Coronary artery (tissue), 2 donors: ENCODE data around the gene ZNF429.

ENCODE experiments used
- DNase-seq: peaks from one replicate; pipeline ENCODE4 v3.0.0-alpha.2; 2017; ENCODE audit warnings: low spot score
- H3K27ac ChIP-seq, 2 donors: fragments of 200-600 bp; sonication (generic); one replicate each; pipeline ENCODE4 v1.5.1; 2016 to 2019
- H3K4me3 ChIP-seq: fragments of 200-600 bp; sonication (generic); 2 replicates; pipeline ENCODE4 v1.5.1; 2016; ENCODE audit warnings: mild to moderate bottlenecking, moderate library complexity
- TF ChIP-seq, protein P1 (sequence below): fragments of 200-600 bp; sonication (generic); IDR thresholded peaks from one replicate; pipeline ENCODE4 v1.5.1; 2019; ENCODE audit warnings: antibody characterized with exemption

Gene ZNF429

DNA sequence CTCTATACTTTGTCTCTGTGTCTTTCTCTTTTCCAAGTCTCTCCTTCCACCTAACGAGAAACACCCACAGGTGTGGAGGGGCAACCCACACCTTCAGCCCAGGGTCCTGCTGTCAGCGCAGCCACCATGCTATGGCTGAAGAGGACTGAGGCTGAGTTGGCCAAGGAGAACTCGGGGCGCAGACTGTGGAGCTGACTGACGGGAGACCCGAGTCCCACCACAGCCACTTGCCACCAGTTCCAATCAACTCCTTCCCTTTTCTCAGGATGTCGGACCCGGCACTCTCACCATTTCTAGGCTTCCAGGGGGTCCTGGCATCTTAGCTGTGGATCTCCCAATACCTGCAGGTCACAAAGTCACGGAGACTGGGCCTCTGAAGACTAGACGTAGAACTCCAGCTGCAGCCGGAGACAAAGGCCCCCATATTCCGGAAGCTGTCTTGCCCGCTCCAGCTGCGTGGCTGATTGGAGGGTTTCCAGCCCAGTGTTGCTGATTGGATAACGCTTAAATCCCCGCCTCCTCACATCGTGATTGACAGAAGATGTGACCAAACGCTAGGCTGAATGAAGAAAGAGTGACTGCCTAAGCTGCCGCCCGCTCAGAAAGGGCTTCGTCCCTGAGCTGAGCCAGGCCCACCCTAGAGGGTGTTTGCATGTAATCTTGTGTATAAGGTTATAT lies 63.6 kb downstream of the ZNF429 start:
- H3K27ac ChIP-seq, result peak overlapping the region; percentile 6 to 68
- TF ChIP-seq, protein P1, sequence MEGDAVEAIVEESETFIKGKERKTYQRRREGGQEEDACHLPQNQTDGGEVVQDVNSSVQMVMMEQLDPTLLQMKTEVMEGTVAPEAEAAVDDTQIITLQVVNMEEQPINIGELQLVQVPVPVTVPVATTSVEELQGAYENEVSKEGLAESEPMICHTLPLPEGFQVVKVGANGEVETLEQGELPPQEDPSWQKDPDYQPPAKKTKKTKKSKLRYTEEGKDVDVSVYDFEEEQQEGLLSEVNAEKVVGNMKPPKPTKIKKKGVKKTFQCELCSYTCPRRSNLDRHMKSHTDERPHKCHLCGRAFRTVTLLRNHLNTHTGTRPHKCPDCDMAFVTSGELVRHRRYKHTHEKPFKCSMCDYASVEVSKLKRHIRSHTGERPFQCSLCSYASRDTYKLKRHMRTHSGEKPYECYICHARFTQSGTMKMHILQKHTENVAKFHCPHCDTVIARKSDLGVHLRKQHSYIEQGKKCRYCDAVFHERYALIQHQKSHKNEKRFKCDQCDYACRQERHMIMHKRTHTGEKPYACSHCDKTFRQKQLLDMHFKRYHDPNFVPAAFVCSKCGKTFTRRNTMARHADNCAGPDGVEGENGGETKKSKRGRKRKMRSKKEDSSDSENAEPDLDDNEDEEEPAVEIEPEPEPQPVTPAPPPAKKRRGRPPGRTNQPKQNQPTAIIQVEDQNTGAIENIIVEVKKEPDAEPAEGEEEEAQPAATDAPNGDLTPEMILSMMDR, result no peak
- DNase-seq, result peak; percentile 85
- H3K4me3 ChIP-seq, result peak overlapping the region; percentile 64

DNA sequence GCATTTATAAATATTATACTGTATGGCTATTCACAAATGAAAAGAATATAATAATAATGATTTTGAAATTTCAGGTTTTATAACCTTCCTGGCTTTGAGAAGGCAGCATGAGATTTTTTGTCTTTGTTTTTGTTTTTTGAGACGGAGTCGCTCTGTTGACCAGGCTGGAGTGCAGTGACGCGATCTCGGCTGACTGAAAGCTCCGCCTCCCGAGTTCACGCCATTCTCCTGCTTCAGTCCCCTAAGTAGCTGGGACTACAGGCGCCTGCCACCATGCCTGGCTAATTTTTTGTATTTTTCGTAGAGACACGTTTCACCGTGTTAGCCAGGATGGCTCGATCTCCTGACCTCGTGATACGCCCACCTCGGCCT lies 64.1 kb downstream of the ZNF429 start:
- no peak for DNase-seq
- peak overlapping the region in 1 of 2 donors; percentile 6 for H3K27ac ChIP-seq

DNA sequence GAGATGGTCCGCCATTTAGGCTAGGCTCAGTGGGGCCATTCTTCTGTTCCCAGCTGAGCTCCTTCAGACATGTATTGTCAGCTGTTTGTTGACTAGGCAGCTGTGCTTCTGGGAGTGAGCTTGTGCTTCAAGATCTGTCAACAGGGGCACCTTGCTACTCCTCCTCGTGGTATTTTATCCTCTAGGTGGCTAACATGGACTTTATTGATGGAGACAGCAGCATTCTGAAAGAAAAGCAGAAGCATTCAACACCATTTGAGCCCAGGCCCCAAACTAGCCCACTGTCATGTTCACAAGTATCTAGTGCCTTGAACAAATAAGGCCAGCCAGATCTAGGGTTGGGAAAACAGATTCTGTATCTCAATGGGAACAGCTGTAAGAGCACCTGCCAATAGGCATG lies 65.9 kb downstream of the ZNF429 start:
- no peak for DNase-seq
- no peak overlapping the region for H3K27ac ChIP-seq
- TF ChIP-seq, protein P1, result no peak

More for the DNA sequence above, 64.1 kb downstream of the ZNF429 start:
- peak overlapping the region; percentile 64 for H3K4me3 ChIP-seq
- TF ChIP-seq, protein P1, result no peak

DNA sequence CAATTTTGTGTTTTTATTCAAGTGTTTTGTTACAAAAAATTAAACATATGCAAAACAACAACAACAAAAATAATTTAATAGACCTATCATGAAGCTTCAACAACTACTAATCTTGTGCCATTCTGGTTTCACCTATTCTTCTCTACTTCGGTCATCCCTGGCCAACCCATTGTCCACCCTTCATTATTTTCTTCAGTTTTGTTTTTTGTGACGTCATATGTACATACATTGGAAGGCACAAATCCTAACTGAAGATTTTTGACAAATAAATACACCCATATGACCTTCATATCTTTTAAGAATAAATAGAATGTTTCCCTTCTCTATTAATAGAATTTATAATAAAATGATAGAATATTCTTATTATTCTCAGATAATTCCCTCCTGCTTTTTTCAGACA lies 69.2 kb downstream of the ZNF429 start:
- H3K4me3 ChIP-seq, result no peak overlapping the region
- TF ChIP-seq, protein P1, result no peak
- no peak for DNase-seq
- H3K27ac ChIP-seq, result no peak overlapping the region

More for the DNA sequence above, 65.9 kb downstream of the ZNF429 start:
- no peak overlapping the region for H3K4me3 ChIP-seq

DNA sequence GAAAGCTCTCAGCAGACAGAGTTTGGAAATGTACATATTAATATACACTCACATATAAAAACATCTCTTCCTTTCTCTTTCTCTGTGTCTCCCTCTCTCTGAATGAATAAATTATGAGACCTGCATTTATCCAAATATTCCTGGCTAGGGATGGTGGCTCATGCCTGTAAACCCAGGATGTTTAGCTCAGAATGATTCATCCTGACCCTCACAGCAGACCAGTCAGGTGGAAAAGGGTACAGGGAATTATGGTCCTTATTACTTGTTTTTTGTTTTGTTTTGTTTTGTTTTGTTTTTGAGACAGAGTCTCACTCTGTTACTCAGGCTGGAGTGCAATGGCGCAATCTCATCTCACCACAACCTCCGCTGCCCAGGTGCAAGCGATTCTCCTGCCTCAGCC lies 71.1 kb downstream of the ZNF429 start:
- no peak overlapping the region for H3K27ac ChIP-seq
- DNase-seq, result no peak
- TF ChIP-seq, protein P1, result no peak

DNA sequence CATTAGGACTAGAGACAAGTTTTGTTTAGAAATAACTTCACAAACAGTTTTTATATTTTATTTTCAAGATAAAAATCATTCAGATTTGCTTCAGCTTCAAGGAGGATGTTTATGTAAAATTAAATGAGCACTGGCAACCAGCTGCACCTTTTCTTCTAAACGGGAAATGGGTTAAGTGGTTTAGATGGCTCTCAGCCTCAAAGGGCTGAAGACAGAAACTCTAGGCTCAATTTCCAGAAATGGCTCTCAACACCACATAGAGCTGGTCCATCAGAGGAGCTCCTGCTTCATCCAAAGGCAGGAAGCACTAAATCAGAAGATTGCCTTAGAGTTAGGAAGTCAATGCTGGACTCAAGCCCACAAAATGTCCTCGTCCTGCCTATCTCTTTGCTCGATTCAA lies 74.7 kb downstream of the ZNF429 start:
- Histone ChIP-seq H3K27ac (no peak overlapping the region), H3K4me3 (no peak overlapping the region)
- TF ChIP-seq, protein P1, result no peak
- no peak for DNase-seq

More for the DNA sequence above, 71.1 kb downstream of the ZNF429 start:
- no peak overlapping the region for H3K4me3 ChIP-seq

DNA sequence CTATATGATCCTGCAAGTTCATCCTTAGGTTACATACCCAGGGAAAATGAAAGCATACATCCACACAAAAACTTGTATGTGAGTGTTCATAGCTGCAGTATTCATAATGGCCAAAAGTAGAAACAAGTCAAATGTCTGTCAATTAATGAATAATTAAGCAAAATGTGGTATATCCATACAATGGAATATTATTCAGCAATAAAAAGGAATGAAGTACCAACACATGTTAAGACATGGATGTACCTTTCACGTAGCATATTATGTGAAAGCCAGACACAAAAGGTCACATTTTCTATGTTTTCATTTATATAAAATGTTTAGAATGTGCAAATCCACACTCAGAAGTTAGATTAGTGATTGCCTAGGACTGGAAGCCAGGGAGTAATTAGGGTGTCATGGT lies 75.4 kb downstream of the ZNF429 start:
- H3K4me3 ChIP-seq, result no peak overlapping the region
- no peak for DNase-seq
- H3K27ac ChIP-seq, result no peak overlapping the region
- TF ChIP-seq, protein P1, result no peak
